Loucy (cell line): ENCODE results near the gene KCNH4.

ENCODE experiments used
- EZH2phosphoT487 ChIP-seq: fragments of 200-600 bp; IDR thresholded peaks from 2 replicates; pipeline ENCODE4 v1.6.1; 2018; ENCODE audit warnings: antibody characterized with exemption, mild to moderate bottlenecking, moderate library complexity, borderline replicate concordance
- TF ChIP-seq, protein P1 (sequence below): fragments of 200-600 bp; sonication (generic); conservative IDR thresholded peaks from 2 replicates; pipeline ENCODE4 v1.5.1; 2014; ENCODE audit warnings: mild to moderate bottlenecking, antibody characterized with exemption, low read length

DNA sequence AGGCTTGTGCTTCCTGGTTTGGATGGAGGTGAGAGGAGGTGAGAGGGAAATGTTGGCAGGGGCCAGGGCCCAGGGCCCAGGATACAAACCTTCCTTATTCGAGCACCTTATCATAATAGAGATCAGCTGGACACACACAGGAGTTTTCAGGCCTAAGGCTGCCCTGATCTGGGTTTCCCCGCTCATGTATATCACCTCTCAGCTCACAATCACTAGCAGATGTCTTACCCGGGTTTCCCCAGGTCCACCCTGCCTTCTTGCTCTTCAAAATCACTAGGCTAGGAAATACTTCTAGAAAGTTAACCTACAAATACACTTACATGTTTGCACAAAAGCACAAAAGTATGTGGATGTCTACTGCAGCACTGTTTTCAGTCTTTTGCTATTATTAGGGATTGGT lies 54.1 kb downstream of the KCNH4 start:
- TF ChIP-seq, protein P1, sequence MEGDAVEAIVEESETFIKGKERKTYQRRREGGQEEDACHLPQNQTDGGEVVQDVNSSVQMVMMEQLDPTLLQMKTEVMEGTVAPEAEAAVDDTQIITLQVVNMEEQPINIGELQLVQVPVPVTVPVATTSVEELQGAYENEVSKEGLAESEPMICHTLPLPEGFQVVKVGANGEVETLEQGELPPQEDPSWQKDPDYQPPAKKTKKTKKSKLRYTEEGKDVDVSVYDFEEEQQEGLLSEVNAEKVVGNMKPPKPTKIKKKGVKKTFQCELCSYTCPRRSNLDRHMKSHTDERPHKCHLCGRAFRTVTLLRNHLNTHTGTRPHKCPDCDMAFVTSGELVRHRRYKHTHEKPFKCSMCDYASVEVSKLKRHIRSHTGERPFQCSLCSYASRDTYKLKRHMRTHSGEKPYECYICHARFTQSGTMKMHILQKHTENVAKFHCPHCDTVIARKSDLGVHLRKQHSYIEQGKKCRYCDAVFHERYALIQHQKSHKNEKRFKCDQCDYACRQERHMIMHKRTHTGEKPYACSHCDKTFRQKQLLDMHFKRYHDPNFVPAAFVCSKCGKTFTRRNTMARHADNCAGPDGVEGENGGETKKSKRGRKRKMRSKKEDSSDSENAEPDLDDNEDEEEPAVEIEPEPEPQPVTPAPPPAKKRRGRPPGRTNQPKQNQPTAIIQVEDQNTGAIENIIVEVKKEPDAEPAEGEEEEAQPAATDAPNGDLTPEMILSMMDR: no peak
- no peak for TF ChIP-seq EZH2phosphoT487
